Suppressor macrophage treated with lipopolysaccharide for 1 hour (primary cell): ENCODE results near the gene DEXI.
"Not testable (repeated sequence)": the region's sequence is repeated elsewhere in the genome, so short reads cannot be mapped to it uniquely, and the experiment has no call there.

Source experiments
- DNase-seq, 3 donors: peaks; one replicate each; pipeline ENCODE4 v3.0.0-alpha.2; 2020 to 2022

The DEXI gene

DNA sequence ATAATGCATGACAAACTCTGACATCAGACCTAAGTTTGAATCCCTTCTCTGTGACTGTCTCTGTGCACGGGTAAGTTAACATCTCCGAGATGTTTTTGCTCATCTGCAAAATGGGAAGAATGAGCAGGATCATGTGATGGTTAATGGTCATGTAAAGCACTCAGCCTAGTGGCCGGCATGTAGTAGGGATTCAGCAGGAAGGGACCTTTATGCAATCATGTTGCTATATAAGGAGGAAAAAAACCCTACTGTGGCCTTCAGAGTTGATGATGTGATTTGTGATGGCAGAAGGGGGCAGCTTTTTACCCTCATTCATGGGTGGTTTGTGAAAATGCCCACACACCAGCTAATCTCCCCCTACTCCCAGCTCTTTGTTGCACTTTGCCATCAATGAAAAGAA is 26.2 kb upstream of the DEXI start:
- peak; percentile 60 to 77 (median 66) for DNase-seq

DNA sequence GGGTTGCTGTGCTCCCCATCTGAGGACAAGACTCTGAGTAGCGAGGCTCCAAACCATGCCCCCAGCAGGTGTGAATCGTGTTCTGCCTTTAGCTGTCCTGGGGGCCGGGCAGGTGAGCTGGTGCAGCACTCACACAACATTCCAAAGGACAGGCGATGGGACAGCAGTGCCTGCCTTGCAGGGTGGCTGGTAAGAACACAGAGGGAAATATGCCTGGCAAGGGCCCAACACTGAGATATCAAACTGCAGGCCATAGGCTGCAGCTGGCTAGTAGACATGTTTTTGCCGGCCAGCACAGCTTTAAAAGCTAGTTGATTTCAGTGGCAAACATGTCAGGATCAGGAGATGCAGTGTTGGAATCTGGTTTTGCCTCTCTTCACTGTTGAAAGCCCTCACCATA is 25.7 kb upstream of the DEXI start:
- no peak for DNase-seq

DNA sequence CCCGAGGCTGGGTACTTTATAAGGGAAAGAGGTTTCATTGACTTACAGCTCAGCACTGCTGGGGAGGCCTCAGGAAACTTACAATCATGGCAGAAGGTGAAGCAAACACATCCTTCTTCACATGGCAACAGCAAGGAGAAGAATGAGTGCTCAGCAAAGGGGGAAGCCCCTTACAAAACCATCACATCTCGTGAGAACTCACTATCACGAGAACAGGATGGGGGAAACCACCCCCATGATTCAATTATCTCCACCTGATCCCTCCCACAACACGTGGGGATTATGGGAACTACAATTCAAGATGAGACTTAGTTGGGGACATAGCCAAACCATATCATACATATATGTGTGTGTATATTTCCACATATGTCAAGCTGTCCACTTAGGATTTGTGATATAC is 24.3 kb upstream of the DEXI start:
- DNase-seq: peak in 2 of 3 donors; percentile 30 to 47

- no peak for DNase-seq
These were observed 23.9 kb upstream of the DEXI start for GRCh38 chr16:10966129-10966528.

DNA sequence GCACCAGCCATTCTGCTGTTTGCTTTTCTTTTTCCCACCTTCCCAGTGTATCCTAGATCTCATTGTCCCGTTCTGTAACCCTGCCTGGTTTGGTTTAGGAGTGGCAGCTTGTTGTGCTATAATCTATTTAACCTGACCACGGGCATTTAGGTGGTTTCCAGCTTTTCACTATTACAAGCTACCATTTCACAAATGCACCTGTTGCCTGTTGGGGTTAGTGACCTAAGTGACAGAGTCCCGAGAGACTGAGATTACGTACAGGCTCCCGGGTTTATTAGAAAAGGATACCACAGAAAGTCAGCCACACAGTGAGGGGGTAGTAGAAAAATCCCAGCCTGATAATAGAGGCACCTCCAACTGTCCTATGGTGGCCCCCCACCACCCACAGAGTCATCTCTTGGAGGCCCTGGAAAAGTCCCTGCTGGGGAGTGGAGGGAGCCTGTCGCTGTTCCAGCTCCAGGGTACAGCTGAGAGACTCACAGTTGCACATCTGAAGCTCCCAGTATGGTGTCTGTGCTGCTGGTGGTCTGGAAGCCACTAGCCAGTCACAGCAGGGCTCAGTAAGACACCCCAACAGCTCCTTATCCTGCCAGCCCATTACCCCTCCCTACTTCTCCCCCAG is 23.3 kb upstream of the DEXI start:
- DNase-seq: peak in 1 of 3 donors; percentile 20

DNA sequence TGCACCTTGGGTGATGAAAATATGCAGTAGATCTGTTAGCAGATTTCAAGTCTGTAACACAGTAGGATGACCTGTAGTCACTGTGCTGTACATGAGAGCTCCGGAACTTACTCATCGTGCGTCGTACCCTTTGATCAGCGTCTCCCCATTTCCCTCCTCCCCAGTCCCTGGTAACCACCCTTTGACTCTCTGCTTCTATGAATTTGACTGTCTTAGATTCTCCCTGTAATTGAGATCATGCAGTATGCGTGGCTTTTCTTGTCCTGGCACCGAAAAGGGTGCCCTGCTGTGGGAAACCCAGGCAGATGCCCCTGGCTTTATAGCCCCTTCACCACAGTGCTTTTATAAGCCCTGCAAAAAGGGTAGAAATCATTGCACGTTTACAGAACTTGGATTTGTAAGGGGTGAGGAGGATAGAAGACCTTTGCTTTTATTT is 22.6 kb upstream of the DEXI start:
- no peak for DNase-seq

GRCh38 chr16:10964039-10964890 is 22.0 kb upstream of the DEXI start:
- DNase-seq: peak; percentile 89 to 93 (median 92)

GRCh38 chr16:10961231-10961630 is 19.0 kb upstream of the DEXI start:
- no peak for DNase-seq

GRCh38 chr16:10959161-10959560 is 16.9 kb upstream of the DEXI start:
- DNase-seq: no peak

DNA sequence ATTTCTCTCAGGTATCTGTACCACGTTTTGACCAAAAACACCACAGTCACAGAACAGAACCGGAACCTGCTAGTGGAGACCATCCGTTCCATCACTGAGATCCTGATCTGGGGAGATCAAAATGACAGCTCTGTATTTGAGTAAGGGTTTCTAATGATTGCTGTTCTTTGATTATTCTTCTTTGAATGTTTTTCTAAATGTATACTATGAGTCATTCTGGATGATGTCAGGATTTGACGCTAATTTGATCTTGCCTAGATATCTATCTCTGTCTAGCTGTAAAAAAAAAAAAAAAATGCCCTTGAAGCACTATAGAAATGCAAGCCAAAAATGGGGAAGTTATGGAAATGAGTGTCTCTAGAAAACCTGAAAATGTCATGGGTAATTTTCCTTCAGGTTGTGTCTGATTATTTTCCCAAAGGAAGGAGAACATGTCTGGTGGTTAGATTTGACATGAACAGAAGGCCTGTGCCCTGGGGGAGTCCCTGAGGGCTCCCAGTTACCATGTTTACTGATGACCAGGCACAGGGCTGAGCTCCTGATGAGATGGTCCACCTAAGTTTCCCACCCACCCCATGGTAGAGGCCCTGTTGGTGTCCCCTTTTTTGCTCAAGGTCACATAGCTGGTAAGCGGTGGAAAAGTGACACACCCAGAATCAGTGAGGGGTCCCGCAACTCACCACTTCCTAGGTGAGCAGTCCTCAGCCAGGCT is 15.7 kb upstream of the DEXI start:
- DNase-seq: peak in 2 of 3 donors; percentile 64 to 76

DNA sequence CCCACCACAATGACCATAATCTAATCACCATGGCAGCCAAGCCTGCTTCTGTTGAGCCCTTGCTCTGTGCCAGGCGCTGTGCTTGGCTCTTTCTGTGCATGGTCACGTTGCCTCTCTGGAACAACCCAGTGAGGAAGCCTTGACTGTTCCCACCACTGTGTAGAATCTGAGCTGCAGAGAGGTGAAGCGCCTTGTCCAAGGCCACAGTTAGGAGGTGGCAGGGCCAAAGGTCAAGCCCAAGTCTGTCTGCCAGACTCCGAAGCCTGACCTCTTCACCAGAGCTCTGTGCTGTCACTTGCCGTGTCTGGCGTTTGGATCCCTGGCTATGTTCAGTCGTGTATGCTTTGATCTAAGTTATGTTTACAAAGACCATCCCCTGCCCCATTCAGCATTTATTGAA is 12.6 kb upstream of the DEXI start:
- no peak for DNase-seq

DNA sequence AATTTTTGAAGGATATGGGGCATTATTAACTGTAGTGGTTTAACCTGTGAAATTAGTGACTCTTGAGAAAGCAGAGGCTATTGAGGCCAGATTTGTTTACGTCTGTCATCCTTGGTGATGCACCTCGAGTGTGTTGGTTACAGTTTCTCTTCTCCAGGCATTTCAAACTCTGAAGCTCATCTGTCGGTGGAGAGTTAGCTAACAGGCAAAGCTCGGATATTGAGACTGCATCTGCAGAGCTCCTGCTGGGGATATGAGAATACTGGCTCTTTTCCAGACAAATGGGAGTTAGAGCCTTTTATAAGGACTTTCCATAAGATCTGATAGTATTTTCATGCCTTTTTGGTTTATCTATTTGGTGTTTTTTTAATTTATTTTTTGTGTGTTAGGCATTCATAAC is 8.8 kb upstream of the DEXI start:
- no peak for DNase-seq

- no peak for DNase-seq
These were observed 8.1 kb upstream of the DEXI start for GRCh38 chr16:10950393-10950792.

DNA sequence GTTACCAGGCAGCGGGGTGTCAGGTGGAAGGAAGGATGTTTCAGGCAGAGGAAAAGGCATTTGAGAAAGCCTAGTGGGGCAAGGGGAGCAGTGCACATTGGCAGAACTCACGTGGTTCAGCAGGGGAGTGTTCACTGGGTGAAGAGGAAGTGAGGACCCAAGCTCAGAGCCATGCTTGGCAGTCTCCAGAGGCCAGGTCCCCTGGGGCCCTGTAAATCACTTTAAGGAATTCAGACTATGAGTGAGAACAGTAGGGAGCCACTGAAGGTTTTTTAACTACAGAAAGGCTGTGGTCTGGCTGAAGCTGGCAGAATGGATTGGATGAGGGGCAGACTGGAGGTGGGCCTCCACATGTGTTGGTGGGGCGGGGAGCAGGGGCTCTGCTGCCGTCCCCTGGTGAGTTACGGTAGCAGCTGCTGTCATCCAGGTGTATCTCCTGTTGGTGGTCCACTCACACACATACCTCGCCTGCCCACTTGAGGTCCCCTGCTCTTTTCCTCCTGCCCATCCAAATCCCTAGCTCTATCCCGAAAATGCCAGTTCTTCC is 7.2 kb upstream of the DEXI start:
- peak; percentile 67 to 74 (median 67) for DNase-seq

GRCh38 chr16:10947211-10947787 is 5.0 kb upstream of the DEXI start:
- no peak for DNase-seq

DNA sequence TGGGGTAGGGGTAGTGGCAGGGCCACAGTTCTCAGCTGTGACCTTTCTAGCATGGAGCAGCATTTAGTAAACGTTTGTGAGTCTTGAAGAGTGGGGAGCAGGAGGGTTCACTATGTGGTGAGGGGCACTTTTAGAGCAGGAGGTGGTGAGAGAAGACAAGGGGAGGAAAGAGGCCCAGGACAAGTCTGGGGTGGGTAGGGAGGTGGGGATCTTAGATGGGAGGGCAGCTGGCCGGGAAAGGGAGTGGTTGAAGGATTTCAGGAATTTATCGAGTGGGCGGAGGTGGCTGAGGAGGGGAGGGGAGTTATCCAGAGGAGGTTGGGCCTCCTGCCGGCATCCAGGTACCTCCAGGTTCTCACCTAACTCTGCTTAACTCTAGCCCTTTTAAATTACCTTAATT is 4.0 kb upstream of the DEXI start:
- no peak for DNase-seq

DNA sequence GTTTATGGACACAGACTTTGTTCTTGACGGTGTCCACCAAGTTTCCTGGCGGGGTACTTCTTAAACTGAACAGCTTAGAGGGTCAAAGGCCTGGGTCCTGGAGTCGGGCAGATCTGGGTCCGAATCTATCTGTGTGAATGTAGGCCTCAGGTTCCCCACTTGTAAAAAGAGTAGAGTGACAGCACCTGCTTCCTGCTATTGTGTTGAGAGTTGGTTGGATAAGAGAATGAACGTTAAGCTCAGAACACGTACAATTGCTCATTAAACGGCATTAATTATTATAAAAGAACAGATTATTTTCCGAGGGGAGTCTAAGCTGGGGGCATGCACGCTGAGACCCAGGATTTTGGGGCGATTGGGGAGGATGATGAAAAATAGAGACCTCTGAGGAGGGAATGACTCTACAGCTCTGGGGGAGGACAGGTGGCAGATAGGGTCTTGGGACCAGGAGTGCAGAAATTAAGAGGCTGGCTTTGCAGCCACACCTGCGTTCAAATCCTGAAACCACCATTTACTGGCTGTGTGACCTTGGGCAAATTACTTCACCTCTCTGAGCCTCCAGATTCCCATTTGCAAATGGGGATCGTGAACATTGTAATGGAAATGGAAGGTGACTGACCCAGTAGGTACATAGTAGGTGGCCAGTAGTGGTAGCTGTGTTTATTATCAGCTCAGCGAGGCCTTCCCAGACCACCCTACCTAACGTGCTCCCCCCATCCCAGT is 3.0 kb upstream of the DEXI start:
- no peak for DNase-seq

- peak; percentile 98 to 99 (median 99) for DNase-seq
These were observed 2.2 kb upstream of the DEXI start, which contains the start of gene CLEC16A for GRCh38 chr16:10944249-10945064. TSS of gene CLEC16A (plus strand) at chr16:10944564. CDS start at chr16:10944718, 154 bp downstream.

DNA sequence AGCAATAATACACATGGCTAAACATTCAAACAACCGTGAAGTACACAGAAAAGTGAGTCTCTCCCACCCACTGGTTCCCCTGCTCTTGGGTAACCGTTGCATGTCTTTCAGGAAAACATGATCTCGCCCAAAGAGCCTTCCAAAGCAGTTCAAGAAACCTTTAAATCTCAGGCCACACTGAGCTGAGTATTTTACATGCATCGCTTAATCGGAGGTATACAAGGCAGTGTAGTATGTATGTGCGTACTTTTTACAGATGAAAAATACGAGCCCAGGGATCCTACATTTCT is 741 bp upstream of the DEXI start:
- peak in 2 of 3 donors; percentile 40 to 60 for DNase-seq

GRCh38 chr16:10941935-10942351 is 325 bp downstream of the DEXI start:
- DNase-seq: not testable (repeated sequence)

GRCh38 chr16:10941127-10941933 is 938 bp downstream of the DEXI start:
- DNase-seq: no peak
